GM10248 (cell line): Measurements from ENCODE around the gene CLVS2.

Experiments used
- CTCF ChIA-PET: fragments of 300-600 bp; sonication (Branson Sonifier 250); formaldehyde crosslinking; extraction: SDS; loops from one replicate; lab custom pipeline; 2021; ENCODE audit warnings: antibody characterized with exemption; lab: Yijun Ruan, JAX
- POLR2A ChIA-PET: fragments of 350-650 bp; sonication (Branson Sonifier 250); formaldehyde crosslinking; extraction: SDS; loops from one replicate; lab custom pipeline; 2020; ENCODE audit warnings: antibody characterized with exemption; lab: Yijun Ruan, JAX
- DNase-seq: peaks from one replicate; pipeline ENCODE4 v3.0.0; 2012; ENCODE audit errors: extremely low spot score
- TF ChIP-seq, protein P1 (sequence below): IDR thresholded peaks from 2 replicates; pipeline ENCODE4 v1.5.1; 2012; ENCODE audit warnings: mild to moderate bottlenecking, low read depth; ENCODE audit errors: extremely low read depth, missing control alignments, control extremely low read depth

CLVS2 gene

DNA sequence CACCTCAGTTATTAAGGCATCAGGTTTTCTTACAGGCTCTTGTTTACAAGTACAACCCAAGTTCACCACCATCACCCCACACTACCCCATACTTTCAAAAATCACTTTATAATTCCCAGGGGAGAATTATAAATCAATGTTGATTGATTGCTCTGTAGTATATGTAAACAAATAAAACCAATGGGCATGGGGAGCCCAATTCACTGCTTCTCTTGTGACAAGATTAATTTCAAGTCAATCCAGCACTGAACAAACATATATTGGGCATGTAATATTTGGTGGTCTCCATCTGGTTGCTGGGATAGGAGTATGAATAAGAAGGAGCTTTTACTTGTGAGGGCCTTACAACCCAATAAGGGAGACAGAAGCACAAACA is 95.8 kb downstream of the CLVS2 start:
- TF ChIP-seq, protein P1, sequence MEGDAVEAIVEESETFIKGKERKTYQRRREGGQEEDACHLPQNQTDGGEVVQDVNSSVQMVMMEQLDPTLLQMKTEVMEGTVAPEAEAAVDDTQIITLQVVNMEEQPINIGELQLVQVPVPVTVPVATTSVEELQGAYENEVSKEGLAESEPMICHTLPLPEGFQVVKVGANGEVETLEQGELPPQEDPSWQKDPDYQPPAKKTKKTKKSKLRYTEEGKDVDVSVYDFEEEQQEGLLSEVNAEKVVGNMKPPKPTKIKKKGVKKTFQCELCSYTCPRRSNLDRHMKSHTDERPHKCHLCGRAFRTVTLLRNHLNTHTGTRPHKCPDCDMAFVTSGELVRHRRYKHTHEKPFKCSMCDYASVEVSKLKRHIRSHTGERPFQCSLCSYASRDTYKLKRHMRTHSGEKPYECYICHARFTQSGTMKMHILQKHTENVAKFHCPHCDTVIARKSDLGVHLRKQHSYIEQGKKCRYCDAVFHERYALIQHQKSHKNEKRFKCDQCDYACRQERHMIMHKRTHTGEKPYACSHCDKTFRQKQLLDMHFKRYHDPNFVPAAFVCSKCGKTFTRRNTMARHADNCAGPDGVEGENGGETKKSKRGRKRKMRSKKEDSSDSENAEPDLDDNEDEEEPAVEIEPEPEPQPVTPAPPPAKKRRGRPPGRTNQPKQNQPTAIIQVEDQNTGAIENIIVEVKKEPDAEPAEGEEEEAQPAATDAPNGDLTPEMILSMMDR = no peak
- DNase-seq = no peak
- ChIA-PET CTCF (no interaction called here), POLR2A (no interaction called here)

DNA sequence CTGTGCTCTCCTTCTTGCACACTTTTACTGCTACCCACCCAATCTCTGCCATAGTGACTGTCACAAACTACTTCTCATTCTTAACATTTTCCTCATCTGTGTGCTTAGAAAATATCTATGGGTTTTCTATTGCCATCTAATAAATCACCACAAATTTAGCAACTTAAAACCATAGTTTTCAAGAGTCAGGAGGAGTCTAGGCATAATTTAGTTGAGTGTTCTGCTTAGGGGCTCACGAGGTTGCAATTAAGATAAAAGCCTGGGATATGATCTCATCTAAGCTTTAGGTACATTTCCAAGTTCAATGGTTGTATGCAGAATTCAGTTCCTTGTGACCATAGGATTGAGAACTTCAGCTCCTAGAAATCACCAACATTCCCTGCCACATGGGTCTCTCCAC is 98.8 kb downstream of the CLVS2 start:
- CTCF ChIA-PET = no interaction called here
- DNase-seq = no peak
- POLR2A ChIA-PET = no interaction called here
- TF ChIP-seq, protein P1 = no peak

DNA sequence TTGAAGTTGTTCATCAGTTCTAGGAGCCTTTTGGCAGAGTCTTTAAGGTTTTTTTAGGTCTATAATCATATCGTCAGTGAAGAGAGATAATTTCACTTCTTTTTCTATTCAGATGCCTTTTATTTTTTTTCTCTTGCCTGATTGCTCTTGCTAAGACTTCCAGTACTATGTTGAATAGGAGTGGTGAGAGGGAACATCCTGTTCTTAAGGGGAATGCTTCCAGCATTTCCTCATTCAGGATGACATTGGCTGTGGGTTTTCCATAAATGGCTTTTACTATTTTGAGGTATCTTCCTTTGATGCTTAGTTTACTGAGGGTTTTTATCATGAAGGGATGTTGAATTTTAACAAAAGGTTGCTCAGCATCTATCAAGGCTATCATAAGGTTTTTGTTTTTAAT is 109.5 kb downstream of the CLVS2 start:
- CTCF ChIA-PET = no interaction called here

DNA sequence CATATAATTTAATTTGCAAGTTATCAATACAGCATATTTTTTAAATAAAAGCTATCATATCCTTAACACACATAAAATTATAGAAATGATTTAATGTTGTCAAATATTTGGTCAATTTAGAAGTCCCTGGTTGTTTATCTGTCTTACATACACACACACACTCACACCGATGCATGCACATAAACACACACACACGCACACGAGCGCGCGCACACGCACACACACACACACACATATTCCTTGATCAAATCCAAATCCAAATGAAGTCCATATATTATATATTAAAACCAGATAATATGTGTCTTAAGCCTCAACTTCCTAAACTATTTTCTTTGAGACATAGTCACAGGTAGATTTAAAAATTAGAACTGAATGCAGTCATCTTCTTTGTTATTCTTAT is 120.3 kb downstream of the CLVS2 start:
- CTCF ChIA-PET = no interaction called here
- POLR2A ChIA-PET = no interaction called here
- TF ChIP-seq, protein P1 = no peak
- DNase-seq = no peak

More for the DNA sequence above, 109.5 kb downstream of the CLVS2 start:
- no peak for DNase-seq
- TF ChIP-seq, protein P1 = no peak
- POLR2A ChIA-PET = no interaction called here

DNA sequence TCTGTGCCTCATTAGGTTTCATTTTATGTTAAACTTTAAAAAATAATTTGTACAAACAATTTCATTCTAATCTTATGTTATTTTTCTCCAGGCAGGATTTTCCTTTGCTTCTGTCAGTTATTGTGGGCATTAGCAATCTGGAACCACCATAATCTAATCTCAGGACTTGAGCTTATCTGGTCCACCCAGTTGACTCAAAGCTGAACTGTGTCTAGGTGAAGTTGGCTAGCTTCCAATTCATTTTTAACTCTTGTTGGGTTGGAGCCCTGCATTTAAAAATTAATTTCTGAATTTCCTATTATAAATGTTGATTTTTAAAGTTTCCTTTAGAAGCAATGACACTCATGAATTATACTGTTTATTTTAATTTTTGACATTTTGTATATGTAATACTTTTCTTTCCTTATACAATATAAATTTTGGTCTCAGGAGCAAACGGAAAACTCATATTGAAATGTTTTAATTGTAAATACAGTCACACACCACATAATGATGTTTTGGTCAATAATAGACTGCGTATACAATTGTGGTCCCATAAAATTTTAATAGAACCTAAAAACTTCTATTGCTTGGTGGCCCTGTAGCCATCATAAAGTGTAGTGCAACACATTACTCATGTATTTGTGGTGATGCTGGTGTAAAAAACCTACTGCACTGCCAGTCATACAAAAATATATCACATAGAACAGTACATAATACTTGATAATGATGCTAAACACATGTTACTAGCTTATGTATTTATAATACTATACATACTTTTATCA is 121.3 kb downstream of the CLVS2 start:
- TF ChIP-seq, protein P1 = no peak
- CTCF ChIA-PET = interaction anchor here (1.3 kb wide), 1 partner anchor 86 kb away, joined by 3 read pairs; no protein-coding TSS in a partner anchor
- DNase-seq = no peak
- POLR2A ChIA-PET = no interaction called here

DNA sequence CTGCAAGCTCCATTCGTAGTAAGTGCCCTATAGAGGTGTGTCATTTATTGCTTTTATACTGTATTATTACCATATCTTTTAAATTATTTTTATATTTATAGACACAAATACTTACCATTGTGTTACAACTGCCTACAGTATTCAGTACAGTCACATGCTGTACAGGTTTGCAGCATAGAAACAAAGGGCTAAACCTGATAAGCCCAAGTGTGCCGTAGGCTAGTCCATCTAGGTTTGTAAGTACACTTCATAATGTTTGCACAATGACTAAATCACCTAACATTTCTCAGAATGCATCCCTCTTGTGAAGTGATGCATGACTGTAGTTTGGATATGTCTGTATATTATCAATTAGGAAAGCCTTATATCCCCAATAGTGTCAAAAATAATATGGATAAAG is 122.8 kb downstream of the CLVS2 start:
- POLR2A ChIA-PET = no interaction called here
- no peak for DNase-seq
- CTCF ChIA-PET = no interaction called here

More for the DNA sequence above, 122.8 kb downstream of the CLVS2 start:
- TF ChIP-seq, protein P1 = no peak
